DND-41 (cell line): Measurements from ENCODE around the gene P2RY11.

ENCODE experiments used
- ATAC-seq: fragments of 200-7000 bp; cut with Tn5 transposase; 3 replicates; pipeline ENCODE4 v1.9.1; 2021; ENCODE audit warnings: low read depth; ENCODE audit not compliant: insufficient read depth
- DNase-seq: peaks from one replicate; pipeline ENCODE4 v3.0.0-alpha.2; 2020
- H2AFZ ChIP-seq: 2 replicates; pipeline ENCODE4 v1.6.0; 2012; ENCODE audit warnings: low read depth, low read length
- H3K27ac ChIP-seq: 2 replicates; pipeline ENCODE4 v1.5.1; 2012; ENCODE audit warnings: low read length, inconsistent platforms
- H3K27me3 ChIP-seq: fragments of 200-600 bp; sonication (generic); 2 replicates; pipeline ENCODE4 v1.6.0; 2012; ENCODE audit warnings: low read length, mild to moderate bottlenecking, inconsistent platforms; ENCODE audit not compliant: insufficient read depth, poor library complexity
- H3K36me3 ChIP-seq: 2 replicates; pipeline ENCODE4 v1.5.1; 2012; ENCODE audit warnings: low read length, inconsistent platforms; ENCODE audit not compliant: insufficient read depth
- H3K4me1 ChIP-seq: 2 replicates; pipeline ENCODE4 v1.5.1; 2012; ENCODE audit warnings: mild to moderate bottlenecking, low read length; ENCODE audit not compliant: insufficient read depth
- H3K4me2 ChIP-seq: 2 replicates; pipeline ENCODE4 v1.6.0; 2012; ENCODE audit warnings: mild to moderate bottlenecking, moderate library complexity, low read length, inconsistent platforms; ENCODE audit not compliant: insufficient read depth
- H3K4me3 ChIP-seq, 2 experiments: fragments of 200-600 bp in 1 of 2; shearing (Covaris generic) in 1 of 2; 2 replicates each; pipeline ENCODE4 v1.5.1; 2012 to 2016; ENCODE audit warnings: inconsistent platforms in 2 of 2, low read length in 2 of 2, mild to moderate bottlenecking in 2 of 2, low read depth in 1 of 2, moderate library complexity in 1 of 2
- H3K79me2 ChIP-seq: 2 replicates; pipeline ENCODE4 v1.6.0; 2012; ENCODE audit warnings: low read length, inconsistent platforms; ENCODE audit not compliant: insufficient read depth
- H3K9ac ChIP-seq: 2 replicates; pipeline ENCODE4 v1.6.0; 2012; ENCODE audit warnings: low read depth, mild to moderate bottlenecking, inconsistent platforms, low read length, moderate library complexity
- H3K9me3 ChIP-seq: 2 replicates; pipeline ENCODE4 v1.5.1; 2012; ENCODE audit warnings: low read length, moderate library complexity, mild to moderate bottlenecking, inconsistent platforms; ENCODE audit not compliant: insufficient read depth, severe bottlenecking
- H4K20me1 ChIP-seq: 2 replicates; pipeline ENCODE4 v1.6.0; 2012; ENCODE audit warnings: low read length; ENCODE audit not compliant: insufficient read depth
- EZH2 ChIP-seq: IDR thresholded peaks from 3 replicates; pipeline ENCODE4 v1.6.1; 2012; ENCODE audit warnings: borderline replicate concordance, low read depth, mild to moderate bottlenecking, moderate library complexity, low read length, inconsistent platforms; ENCODE audit not compliant: severe bottlenecking
- TF ChIP-seq, protein P1 (sequence below): IDR thresholded peaks from 2 replicates; pipeline ENCODE4 v1.5.1; 2012; ENCODE audit warnings: borderline replicate concordance, low read length, moderate library complexity, mild to moderate bottlenecking; ENCODE audit not compliant: poor library complexity, severe bottlenecking; ENCODE audit errors: extremely low read depth

Gene P2RY11

DNA sequence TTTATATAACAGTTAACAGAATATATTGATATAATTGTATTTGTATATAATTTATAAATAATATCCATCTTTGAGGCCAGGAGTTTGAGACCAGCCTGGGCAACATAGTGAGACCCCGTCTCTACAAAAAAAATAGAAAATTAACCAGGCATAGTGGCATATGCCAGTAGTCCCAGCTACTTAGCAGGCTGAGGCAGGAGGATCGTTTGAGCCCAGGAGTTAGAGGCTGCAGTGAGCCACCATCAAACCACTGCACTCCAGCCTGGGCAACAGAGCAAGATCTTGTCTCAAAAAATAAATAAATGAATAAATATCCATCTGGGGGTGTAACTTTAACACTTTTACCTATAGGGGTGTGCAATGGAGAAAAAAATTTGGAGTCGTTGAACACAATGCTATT is 26.7 kb upstream of the P2RY11 start:
- H3K36me3 ChIP-seq = peaks cover 3% of the 10 kb centered on the region; the same call in 1 of the 2 replicates
- no peak overlapping the region for H3K4me2 ChIP-seq
- no peak for DNase-seq
- H3K9me3 ChIP-seq = no peaks in the 10 kb centered on the region
- no peak overlapping the region for H3K27ac ChIP-seq
- ATAC-seq = no peak
- H3K27me3 ChIP-seq = no peaks in the 10 kb centered on the region
- TF ChIP-seq, protein P1, sequence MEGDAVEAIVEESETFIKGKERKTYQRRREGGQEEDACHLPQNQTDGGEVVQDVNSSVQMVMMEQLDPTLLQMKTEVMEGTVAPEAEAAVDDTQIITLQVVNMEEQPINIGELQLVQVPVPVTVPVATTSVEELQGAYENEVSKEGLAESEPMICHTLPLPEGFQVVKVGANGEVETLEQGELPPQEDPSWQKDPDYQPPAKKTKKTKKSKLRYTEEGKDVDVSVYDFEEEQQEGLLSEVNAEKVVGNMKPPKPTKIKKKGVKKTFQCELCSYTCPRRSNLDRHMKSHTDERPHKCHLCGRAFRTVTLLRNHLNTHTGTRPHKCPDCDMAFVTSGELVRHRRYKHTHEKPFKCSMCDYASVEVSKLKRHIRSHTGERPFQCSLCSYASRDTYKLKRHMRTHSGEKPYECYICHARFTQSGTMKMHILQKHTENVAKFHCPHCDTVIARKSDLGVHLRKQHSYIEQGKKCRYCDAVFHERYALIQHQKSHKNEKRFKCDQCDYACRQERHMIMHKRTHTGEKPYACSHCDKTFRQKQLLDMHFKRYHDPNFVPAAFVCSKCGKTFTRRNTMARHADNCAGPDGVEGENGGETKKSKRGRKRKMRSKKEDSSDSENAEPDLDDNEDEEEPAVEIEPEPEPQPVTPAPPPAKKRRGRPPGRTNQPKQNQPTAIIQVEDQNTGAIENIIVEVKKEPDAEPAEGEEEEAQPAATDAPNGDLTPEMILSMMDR = no peak
- TF ChIP-seq EZH2 = no peak
- H3K79me2 ChIP-seq = no peaks in the 10 kb centered on the region; the same call in 1 of the 2 replicates
- no peak overlapping the region for H3K9ac ChIP-seq
- H3K4me3 ChIP-seq = no peak overlapping the region
- peak overlapping the region; percentile 89; the same call in 1 of the 2 replicates for H2AFZ ChIP-seq
- H4K20me1 ChIP-seq = no peaks in the 10 kb centered on the region
- peaks cover 16% of the 10 kb centered on the region for H3K4me1 ChIP-seq

DNA sequence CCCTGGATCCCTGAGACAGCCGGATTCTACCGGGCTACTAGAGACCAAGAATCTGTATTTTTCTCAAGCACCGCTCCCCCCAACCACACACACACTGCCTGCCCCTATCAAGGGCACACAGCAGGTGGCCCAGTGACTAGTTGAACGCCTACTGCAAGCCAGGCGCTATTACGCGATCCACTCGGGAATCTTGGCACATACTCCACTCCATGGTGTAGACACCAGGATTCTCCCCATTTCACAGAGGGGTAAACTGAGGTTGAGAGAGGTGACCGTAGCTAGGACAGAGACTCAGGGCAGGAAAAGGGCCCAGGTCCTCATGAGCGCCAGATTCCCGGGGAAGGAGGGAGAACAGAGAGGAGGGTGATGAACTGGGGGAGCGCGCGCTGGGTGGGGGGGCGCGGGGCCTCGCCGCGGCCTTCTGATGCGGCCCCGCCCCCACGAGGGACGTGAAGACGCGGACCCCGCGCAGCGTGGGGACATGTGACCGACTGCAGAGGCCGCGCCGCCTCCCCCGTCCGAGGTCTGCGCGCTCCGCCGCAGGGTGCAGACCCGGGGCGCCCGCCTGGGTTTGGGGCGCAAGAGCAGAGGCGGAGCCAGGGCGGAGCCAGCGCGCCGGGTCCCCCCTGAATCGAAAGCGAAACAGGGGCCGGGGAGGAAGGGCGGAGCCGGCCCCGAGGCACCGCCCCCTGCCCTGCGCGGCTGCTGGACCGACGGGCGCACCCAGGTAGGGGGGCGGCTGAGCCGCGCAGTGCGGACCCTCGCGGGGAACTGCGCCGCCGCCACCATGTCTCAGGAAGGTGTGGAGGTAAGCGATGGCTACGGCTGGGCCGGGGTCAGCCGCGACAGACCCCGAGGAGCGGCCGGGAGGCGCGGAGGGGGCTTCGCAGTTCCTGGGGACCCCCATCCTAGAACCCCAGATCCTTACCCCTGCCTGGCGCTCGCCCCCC is 25.6 kb upstream of the P2RY11 start, which contains the start of gene SHFL:
Gene SHFL (plus strand): TSS at position 677 of the 950 bp plus-strand sequence. CDS start 111 bp downstream, at position 788.
- peak; percentile 94 for ATAC-seq
- peak within 1 kb of the TSS; percentile 78 for H3K27ac ChIP-seq
- H3K9me3 ChIP-seq = no peaks in the 10 kb centered on the region
- no peak for TF ChIP-seq EZH2
- TF ChIP-seq, protein P1 = no peak
- H3K9ac ChIP-seq = peak within 1 kb of the TSS; percentile 88
- peaks cover 16% of the 10 kb centered on the region for H3K4me1 ChIP-seq
- no peaks in the 10 kb centered on the region for H4K20me1 ChIP-seq
- H3K79me2 ChIP-seq = no peaks in the 10 kb centered on the region; the same call in 1 of the 2 replicates
- no peaks in the 10 kb centered on the region for H3K27me3 ChIP-seq
- H3K4me3 ChIP-seq = peak within 1 kb of the TSS; percentile 86
- peak; percentile 86 for DNase-seq
- H2AFZ ChIP-seq = peak within 1 kb of the TSS; percentile 89
- peak within 1 kb of the TSS; percentile 95 for H3K4me2 ChIP-seq
- H3K36me3 ChIP-seq = peaks cover 5% of the 10 kb centered on the region; the same call in 1 of the 2 replicates

DNA sequence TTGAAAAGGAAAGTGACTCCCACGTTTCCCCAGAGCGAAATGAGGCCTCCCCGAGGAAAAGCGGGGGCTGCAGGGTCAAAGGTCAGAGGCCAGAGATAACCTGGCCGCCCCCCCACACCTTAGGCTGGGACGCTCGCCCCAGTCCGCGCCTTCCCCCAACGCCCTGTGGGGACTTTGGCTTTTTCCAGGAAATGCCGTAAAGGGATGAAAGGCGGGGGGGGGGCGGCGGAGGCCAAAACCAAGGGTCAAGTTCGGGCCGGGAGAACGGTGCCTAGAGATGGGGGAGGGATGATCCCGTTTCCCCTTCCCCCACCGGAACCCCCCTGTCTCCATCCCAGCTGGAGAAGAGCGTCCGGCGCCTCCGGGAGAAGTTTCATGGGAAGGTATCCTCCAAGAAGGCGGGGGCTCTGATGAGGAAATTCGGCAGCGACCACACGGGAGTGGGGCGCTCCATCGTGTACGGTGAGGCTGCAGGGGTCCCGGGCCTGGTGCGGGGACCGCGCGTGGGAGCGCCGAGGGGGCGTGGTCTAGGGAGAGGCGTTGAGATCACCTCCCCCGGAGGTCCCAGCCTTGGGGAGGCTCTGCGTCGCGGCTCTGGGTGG is 24.8 kb upstream of the P2RY11 start:
- H3K4me3 ChIP-seq = peak overlapping the region; percentile 86
- H3K27ac ChIP-seq = peak overlapping the region; percentile 78
- ATAC-seq (no peak), DNase-seq (no peak)
- H3K9ac ChIP-seq = peak overlapping the region; percentile 88
- peak overlapping the region; percentile 95 for H3K4me2 ChIP-seq
- no peak for TF ChIP-seq EZH2
- peak overlapping the region; percentile 89 for H2AFZ ChIP-seq
- peaks cover 16% of the 10 kb centered on the region for H3K4me1 ChIP-seq
- no peaks in the 10 kb centered on the region for H3K27me3 ChIP-seq
- no peaks in the 10 kb centered on the region for H3K9me3 ChIP-seq
- no peaks in the 10 kb centered on the region; the same call in 1 of the 2 replicates for H3K79me2 ChIP-seq
- H3K36me3 ChIP-seq = peaks cover 5% of the 10 kb centered on the region; the same call in 1 of the 2 replicates
- H4K20me1 ChIP-seq = no peaks in the 10 kb centered on the region
